GM12878 (cell line): ENCODE results near the gene TGFBR3. TPM values are rescaled to one million over a fixed set of nuclear protein-coding genes. Genes with fewer than 3 reads are reported as not detected.

Source experiments
- ATAC-seq: fragments of 200-7000 bp; cut with Tn5 transposase; 3 replicates; pipeline ENCODE4 v1.9.1; 2020; ENCODE audit warnings: mild to moderate bottlenecking, moderate library complexity
- BruUV-seq: library from RNA; stranded (reverse); fragments of 400-500 nt; replicated peaks from 2 replicates; lab custom pipeline; 2021; lab: Mats Ljungman, UMichigan
- CTCF ChIA-PET: fragments of 300-600 bp; sonication (Branson Sonifier 250); formaldehyde crosslinking; extraction: SDS; loops from one replicate; lab custom pipeline; 2021; ENCODE audit warnings: inconsistent platforms; lab: Yijun Ruan, JAX
- POLR2A ChIA-PET: fragments of 350-600 bp; formaldehyde crosslinking; extraction: SDS; loops from one replicate; lab custom pipeline; 2021; ENCODE audit warnings: inconsistent platforms; lab: Charles Lee
- RAD21 ChIA-PET: fragments of 300-600 bp; sonication (Branson Sonifier 250); formaldehyde crosslinking; loops from one replicate; lab custom pipeline; 2023; ENCODE audit warnings: antibody characterized with exemption; ENCODE audit not compliant: unreplicated experiment; lab: Charles Lee
- SMC1A ChIA-PET: fragments of 300-600 bp; sonication (Branson Sonifier 250); formaldehyde crosslinking; loops from one replicate; lab custom pipeline; 2023; ENCODE audit not compliant: unreplicated experiment, uncharacterized antibody; lab: Charles Lee
- DNase-seq: peaks from one replicate; pipeline ENCODE4 v3.0.0-alpha.2; 2011; ENCODE audit warnings: low read depth, low spot score
- FAIRE-seq: peaks from 3 replicates; lab custom pipeline; 2011; peaks lifted over from hg19 to GRCh38; lab: Jason Lieb, UNC
- H2AFZ ChIP-seq: 2 replicates; pipeline ENCODE4 v1.6.0; 2011; ENCODE audit warnings: low read depth, low read length, control low read depth; ENCODE audit not compliant: control insufficient read depth
- H3K27ac ChIP-seq: 2 replicates; pipeline ENCODE4 v1.5.1; 2011; ENCODE audit warnings: control low read depth; ENCODE audit not compliant: control insufficient read depth, insufficient read depth
- H3K27me3 ChIP-seq, 2 experiments: replicated peaks in 1 of 2; 2 replicates each; pipeline versions ENCODE4 v1.6.0 to v1.6.1; 2011; ENCODE audit warnings: low read length in 1 of 2; ENCODE audit not compliant: control insufficient read depth in 2 of 2, insufficient read depth in 2 of 2
- H3K36me3 ChIP-seq, 2 experiments: 2 replicates each; pipeline ENCODE4 v1.5.1; 2011; ENCODE audit warnings: low read length in 1 of 2; ENCODE audit not compliant: control insufficient read depth in 2 of 2, insufficient read depth in 2 of 2
- H3K4me1 ChIP-seq: 2 replicates; pipeline ENCODE4 v1.6.1; 2011; ENCODE audit warnings: mild to moderate bottlenecking, low read length, moderate library complexity, mixed read lengths; ENCODE audit not compliant: control insufficient read depth, insufficient read depth
- H3K4me2 ChIP-seq: 2 replicates; pipeline ENCODE4 v1.6.0; 2011; ENCODE audit warnings: control low read depth; ENCODE audit not compliant: control insufficient read depth, insufficient read depth
- H3K4me3 ChIP-seq: fragments of 200-600 bp; sonication (generic); 2 replicates; pipeline ENCODE4 v1.5.1; 2016
- H3K79me2 ChIP-seq: 2 replicates; pipeline ENCODE4 v1.6.0; 2011; ENCODE audit warnings: low read length; ENCODE audit not compliant: control insufficient read depth, insufficient read depth
- H3K9ac ChIP-seq: 2 replicates; pipeline ENCODE4 v1.8.0; 2011; ENCODE audit warnings: low read length, control low read depth, mixed read lengths; ENCODE audit not compliant: control insufficient read depth, insufficient read depth
- H3K9me3 ChIP-seq: replicated peaks from 3 replicates; pipeline ENCODE4 v1.5.1; 2011; ENCODE audit warnings: mild to moderate bottlenecking, low read length; ENCODE audit not compliant: control insufficient read depth, insufficient read depth
- H4K20me1 ChIP-seq: 2 replicates; pipeline ENCODE4 v1.6.0; 2011; ENCODE audit not compliant: control insufficient read depth, insufficient read depth
- CHD2 ChIP-seq: IDR thresholded peaks from 2 replicates; pipeline ENCODE4 v1.6.1; 2011; ENCODE audit warnings: low read depth, low read length, improper control_type of control experiment, borderline replicate concordance
- CREM ChIP-seq: IDR thresholded peaks from 2 replicates; pipeline ENCODE4 v1.6.1; 2014; ENCODE audit warnings: antibody characterized with exemption, low read depth
- NFYB ChIP-seq: IDR thresholded peaks from 2 replicates; pipeline ENCODE4 v1.6.1; 2011; ENCODE audit warnings: low read depth, mild to moderate bottlenecking, low read length, improper control_type of control experiment, moderate library complexity; ENCODE audit not compliant: insufficient read depth
- NR2C1 ChIP-seq: fragments of 450-650 bp; IDR thresholded peaks from 2 replicates; pipeline ENCODE4 v1.6.1; 2017; ENCODE audit warnings: antibody characterized with exemption, mild to moderate bottlenecking, moderate library complexity
- RELA ChIP-seq: fragments of 450-650 bp; IDR thresholded peaks from 2 replicates; pipeline ENCODE4 v1.8.0; 2014; ENCODE audit warnings: borderline replicate concordance; ENCODE audit not compliant: partially characterized antibody
- WGBS: methylation state at CpG from one replicate; pipeline ENCODE4 v1.1.6; 2016; ENCODE audit warnings: low lambda C conversion rate; ENCODE audit not compliant: insufficient replicate concordance, insufficient coverage; ENCODE audit errors: missing lambda C conversion rate; 5-methylcytosine and 5-hydroxymethylcytosine counted together
- in situ Hi-C: fragments of 300-500 bp; cut with MboI; formaldehyde crosslinking; loops from 9 replicates; pipeline ENCODE4 v1.14.3; 2018; ENCODE audit warnings: mixed read lengths
- intact Hi-C: fragments of 100-400 bp; cut with micrococcal nuclease; formaldehyde crosslinking; loops from one replicate; pipeline ENCODE4 v1.14.2; 2022; ENCODE audit not compliant: unreplicated experiment
- polyA plus RNA-seq, 11 experiments: library from polyadenylated mRNA; depleted of rRNA in 4 of 11; unstranded in 6 of 11; stranded (reverse) in 5 of 11; fragments of >200 nt; fragmentation: Nextera tagmentation in 4 of 11; fragmentation: Illumina TruSeq in 1 of 11; extraction: Ambion mirVana in 4 of 11; extraction: Trizol in 1 of 11; gene quantifications; 1 replicate in 1 of 11; 2 replicates in 10 of 11; pipeline versions ENCODE4 v1.2.1 to v1.2.3, GENCODE V29; 2011 to 2016; ENCODE audit warnings: inconsistent platforms in 2 of 11, missing spikeins in 2 of 11, low read depth in 1 of 11
- total RNA-seq, 4 experiments: library from RNA; depleted of rRNA in 3 of 4; stranded (reverse); fragments of >200 nt in 3 of 4; fragmentation: Illumina TruSeq in 1 of 4; extraction: Trizol in 1 of 4; gene quantifications; 2 replicates each; pipeline versions ENCODE4 v1.2.1 to v1.2.3, GENCODE V29; 2013 to 2021
- TF ChIP-seq, protein P1 (sequence below): IDR thresholded peaks from 2 replicates; pipeline ENCODE4 v1.6.1; 2012; ENCODE audit warnings: mild to moderate bottlenecking, low read depth, low read length

Gene TGFBR3
- total and polyA plus RNA-seq, 10 of the 15 experiments (the other 5 are each of a cell fraction or from before 2014, with no cell fraction given) = 2.7 to 16.5 (median 12.6) TPM

DNA sequence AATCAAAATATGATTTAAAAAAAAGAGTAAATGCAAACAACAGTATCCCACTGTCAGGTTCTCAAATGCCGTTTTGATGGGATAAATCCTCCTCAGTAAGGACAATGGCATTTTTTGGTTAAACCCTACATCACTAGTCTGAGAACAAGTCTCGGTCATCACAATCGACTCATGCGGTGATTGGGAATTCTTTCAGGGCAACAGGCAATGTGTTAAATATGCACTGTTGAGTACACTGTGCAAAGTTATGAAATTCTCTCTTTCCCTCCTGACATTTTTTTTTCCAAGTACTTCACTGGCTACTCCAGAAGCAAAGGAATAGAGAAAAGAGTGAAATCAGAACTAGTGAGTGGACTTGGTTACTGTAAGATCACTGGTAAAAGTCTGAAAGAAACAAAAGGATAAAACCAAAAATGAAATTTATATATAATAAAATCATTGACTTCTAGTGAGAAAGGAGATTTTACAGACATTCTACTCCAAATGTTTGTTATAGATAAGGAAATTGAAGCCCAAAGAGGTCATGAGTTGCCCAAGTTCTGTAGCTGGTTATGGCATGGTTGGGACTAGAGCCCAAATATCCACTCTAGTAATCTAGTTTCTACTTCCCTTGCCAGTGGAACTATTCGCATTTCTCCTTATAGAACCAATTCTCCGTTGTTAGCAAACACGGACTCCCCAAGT lies 111.3 kb downstream of the TGFBR3 start:
- ChIA-PET SMC1A (no interaction called here), CTCF (interaction anchor here (2.6 kb wide), 1 partner anchor 16 kb away, joined by 10 read pairs; no protein-coding TSS in a partner anchor), POLR2A (no interaction called here), RAD21 (no interaction called here)
- H3K9ac ChIP-seq = no peak overlapping the region
- no peak overlapping the region for H3K4me2 ChIP-seq
- FAIRE-seq (no peak), ATAC-seq (no peak), DNase-seq (no peak)
- no peaks in the 10 kb centered on the region; a peak in 1 of 4 replicates for H3K36me3 ChIP-seq
- H2AFZ ChIP-seq = no peak overlapping the region
- H3K4me3 ChIP-seq = no peak overlapping the region
- in situ Hi-C loops = no loop called here
- no TSS peak for BruUV-seq
- H3K9me3 ChIP-seq = no peaks in the 10 kb centered on the region
- TF ChIP-seq, protein P1, sequence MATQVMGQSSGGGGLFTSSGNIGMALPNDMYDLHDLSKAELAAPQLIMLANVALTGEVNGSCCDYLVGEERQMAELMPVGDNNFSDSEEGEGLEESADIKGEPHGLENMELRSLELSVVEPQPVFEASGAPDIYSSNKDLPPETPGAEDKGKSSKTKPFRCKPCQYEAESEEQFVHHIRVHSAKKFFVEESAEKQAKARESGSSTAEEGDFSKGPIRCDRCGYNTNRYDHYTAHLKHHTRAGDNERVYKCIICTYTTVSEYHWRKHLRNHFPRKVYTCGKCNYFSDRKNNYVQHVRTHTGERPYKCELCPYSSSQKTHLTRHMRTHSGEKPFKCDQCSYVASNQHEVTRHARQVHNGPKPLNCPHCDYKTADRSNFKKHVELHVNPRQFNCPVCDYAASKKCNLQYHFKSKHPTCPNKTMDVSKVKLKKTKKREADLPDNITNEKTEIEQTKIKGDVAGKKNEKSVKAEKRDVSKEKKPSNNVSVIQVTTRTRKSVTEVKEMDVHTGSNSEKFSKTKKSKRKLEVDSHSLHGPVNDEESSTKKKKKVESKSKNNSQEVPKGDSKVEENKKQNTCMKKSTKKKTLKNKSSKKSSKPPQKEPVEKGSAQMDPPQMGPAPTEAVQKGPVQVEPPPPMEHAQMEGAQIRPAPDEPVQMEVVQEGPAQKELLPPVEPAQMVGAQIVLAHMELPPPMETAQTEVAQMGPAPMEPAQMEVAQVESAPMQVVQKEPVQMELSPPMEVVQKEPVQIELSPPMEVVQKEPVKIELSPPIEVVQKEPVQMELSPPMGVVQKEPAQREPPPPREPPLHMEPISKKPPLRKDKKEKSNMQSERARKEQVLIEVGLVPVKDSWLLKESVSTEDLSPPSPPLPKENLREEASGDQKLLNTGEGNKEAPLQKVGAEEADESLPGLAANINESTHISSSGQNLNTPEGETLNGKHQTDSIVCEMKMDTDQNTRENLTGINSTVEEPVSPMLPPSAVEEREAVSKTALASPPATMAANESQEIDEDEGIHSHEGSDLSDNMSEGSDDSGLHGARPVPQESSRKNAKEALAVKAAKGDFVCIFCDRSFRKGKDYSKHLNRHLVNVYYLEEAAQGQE = no peak
- TF ChIP-seq NR2C1 = no peak
- no peak for TF ChIP-seq CHD2
- no peak for TF ChIP-seq CREM
- TF ChIP-seq RELA = no peak
- TF ChIP-seq NFYB = no peak
- no peaks in the 10 kb centered on the region for H3K27me3 ChIP-seq
- no peak overlapping the region for H3K27ac ChIP-seq
- H3K4me1 ChIP-seq = no peaks in the 10 kb centered on the region
- intact Hi-C loops = no loop called here
- no peaks in the 10 kb centered on the region for H3K79me2 ChIP-seq
- no peaks in the 10 kb centered on the region for H4K20me1 ChIP-seq
- WGBS = 81% methylated on average over 7 of the region's 7 CpGs
